ENCODE measurements around the gene SMAP2.

Gene SMAP2

GRCh38 chr1:40384413-40384762 lies 10.9 kb downstream of the SMAP2 start:
- TF ChIP-seq EGR1 (IDR thresholded peaks at IDR 0.05) (no peak), ZBTB7A (IDR thresholded peaks at IDR 0.05; ENCODE audit: low read depth) (no peak)

- no peak for TF ChIP-seq EGR1 (IDR thresholded peaks at IDR 0.05)
- TF ChIP-seq TCF12 (IDR thresholded peaks at IDR 0.05; ENCODE audit: low read depth), result no peak
- TF ChIP-seq REST (IDR thresholded peaks at IDR 0.05; ENCODE audit: low read depth), result no peak
- TF ChIP-seq NFIC (IDR thresholded peaks at IDR 0.05), result no peak
- TF ChIP-seq TAF1 (IDR thresholded peaks at IDR 0.05; ENCODE audit: low read depth), result no peak
- TF ChIP-seq FOXM1 (IDR thresholded peaks at IDR 0.05; ENCODE audit: borderline replicate concordance, low read depth), result no peak
- no peak for TF ChIP-seq YY1 (IDR thresholded peaks at IDR 0.05; ENCODE audit: low read depth)
- TF ChIP-seq MAX (IDR thresholded peaks at IDR 0.05), result no peak
Measured at GRCh38 chr1:40384887-40385286, 11.4 kb downstream of the SMAP2 start.

GRCh38 chr1:40385437-40386358 lies 12.2 kb downstream of the SMAP2 start:
- no peak for TF ChIP-seq MAX (IDR thresholded peaks at IDR 0.05)
- no peak for TF ChIP-seq USF1 (IDR thresholded peaks at IDR 0.05)
- no peak for TF ChIP-seq TAF1 (IDR thresholded peaks at IDR 0.05; ENCODE audit: low read depth)
- no peak for TF ChIP-seq RAD21 (IDR thresholded peaks at IDR 0.05; ENCODE audit: low read depth)
- no peak for TF ChIP-seq YY1 (IDR thresholded peaks at IDR 0.05; ENCODE audit: low read depth)
- TF ChIP-seq TEAD4 (IDR thresholded peaks at IDR 0.05), result no peak
- TF ChIP-seq CEBPB (IDR thresholded peaks at IDR 0.05), result no peak
- TF ChIP-seq FOXM1 (IDR thresholded peaks at IDR 0.05; ENCODE audit: borderline replicate concordance, low read depth), result no peak
- TF ChIP-seq REST (IDR thresholded peaks at IDR 0.05; ENCODE audit: low read depth), result no peak
- no peak for TF ChIP-seq EP300 (IDR thresholded peaks at IDR 0.05; ENCODE audit: borderline replicate concordance)
- TF ChIP-seq ZBTB7A (IDR thresholded peaks at IDR 0.05; ENCODE audit: low read depth), result no peak
- no peak for TF ChIP-seq NFIC (IDR thresholded peaks at IDR 0.05)
- no peak for TF ChIP-seq TCF12 (IDR thresholded peaks at IDR 0.05; ENCODE audit: low read depth)
- no peak for TF ChIP-seq CREB1 (IDR thresholded peaks at IDR 0.05; ENCODE audit: low read depth)
- TF ChIP-seq EGR1 (IDR thresholded peaks at IDR 0.05), result no peak

- TF ChIP-seq USF1 (IDR thresholded peaks at IDR 0.05), result no peak
- no peak for TF ChIP-seq FOXM1 (IDR thresholded peaks at IDR 0.05; ENCODE audit: borderline replicate concordance, low read depth)
- no peak for TF ChIP-seq NFIC (IDR thresholded peaks at IDR 0.05)
- TF ChIP-seq TAF1 (IDR thresholded peaks at IDR 0.05; ENCODE audit: low read depth), result no peak
- no peak for TF ChIP-seq EGR1 (IDR thresholded peaks at IDR 0.05)
- TF ChIP-seq TCF12 (IDR thresholded peaks at IDR 0.05; ENCODE audit: low read depth), result no peak
- TF ChIP-seq CEBPB (IDR thresholded peaks at IDR 0.05), result no peak
- TF ChIP-seq RAD21 (IDR thresholded peaks at IDR 0.05; ENCODE audit: low read depth), result no peak
- no peak for TF ChIP-seq EP300 (IDR thresholded peaks at IDR 0.05; ENCODE audit: borderline replicate concordance)
- TF ChIP-seq CREB1 (IDR thresholded peaks at IDR 0.05; ENCODE audit: low read depth), result no peak
Measured at GRCh38 chr1:40386359-40386723, 12.8 kb downstream of the SMAP2 start.

- TF ChIP-seq REST (IDR thresholded peaks at IDR 0.05; ENCODE audit: low read depth), result no peak
- TF ChIP-seq EP300 (IDR thresholded peaks at IDR 0.05; ENCODE audit: borderline replicate concordance), result no peak
- no peak for TF ChIP-seq USF1 (IDR thresholded peaks at IDR 0.05)
- no peak for TF ChIP-seq FOXM1 (IDR thresholded peaks at IDR 0.05; ENCODE audit: borderline replicate concordance, low read depth)
- TF ChIP-seq ZBTB7A (IDR thresholded peaks at IDR 0.05; ENCODE audit: low read depth), result no peak
- TF ChIP-seq CEBPB (IDR thresholded peaks at IDR 0.05), result no peak
- no peak for TF ChIP-seq TEAD4 (IDR thresholded peaks at IDR 0.05)
- TF ChIP-seq NFIC (IDR thresholded peaks at IDR 0.05), result no peak
Measured at GRCh38 chr1:40386796-40387195, 13.3 kb downstream of the SMAP2 start.

All from Ishikawa (cell line).